AG09319 (cell line): ENCODE data around the gene KRTAP10-7.
"Not testable (repeated sequence)": the region's sequence is repeated elsewhere in the genome, so short reads cannot be mapped to it uniquely, and the experiment has no call there.

Source experiments
- DNase-seq: peaks from one replicate; pipeline ENCODE4 v3.0.0-alpha.2; 2010; ENCODE audit warnings: low read depth; ENCODE audit errors: extremely low read depth
- CTCF ChIP-seq: IDR thresholded peaks from 2 replicates; pipeline ENCODE4 v1.5.1; 2011; ENCODE audit warnings: low read depth, mild to moderate bottlenecking, inconsistent platforms, low read length, moderate library complexity

The KRTAP10-7 gene

GRCh38 chr21:44568261-44568660 is 32.1 kb upstream of the KRTAP10-7 start:
- no peak for DNase-seq
- no peak for TF ChIP-seq CTCF

- TF ChIP-seq CTCF = no peak
- DNase-seq = no peak
Observed at GRCh38 chr21:44568667-44569556, 31.5 kb upstream of the KRTAP10-7 start.

GRCh38 chr21:44569861-44570517 is 30.4 kb upstream of the KRTAP10-7 start:
- DNase-seq = no peak
- no peak for TF ChIP-seq CTCF

GRCh38 chr21:44571296-44571695 is 29.1 kb upstream of the KRTAP10-7 start:
- no peak for DNase-seq
- TF ChIP-seq CTCF = no peak

- no peak for DNase-seq
- TF ChIP-seq CTCF = no peak
Observed at GRCh38 chr21:44571844-44572782, 28.3 kb upstream of the KRTAP10-7 start.

GRCh38 chr21:44572959-44573583 is 27.3 kb upstream of the KRTAP10-7 start:
- TF ChIP-seq CTCF = no peak
- DNase-seq = no peak

- DNase-seq = not testable (repeated sequence)
Observed at GRCh38 chr21:44573630-44574456, 26.6 kb upstream of the KRTAP10-7 start, which contains the start of gene KRTAP10-4. TSS of gene KRTAP10-4 (plus strand) at chr21:44573729. CDS start at chr21:44573759, 30 bp downstream.
